Thyroid gland (tissue), 4 donors: ENCODE measurements around the gene KCNQ1. TPM values are rescaled to one million over a fixed set of nuclear protein-coding genes. Genes with fewer than 3 reads are reported as not detected.

ENCODE experiments used
- DNase-seq, 2 donors: peaks; one replicate each; pipeline ENCODE4 v3.0.0-alpha.2; 2019
- H3K27ac ChIP-seq, 3 donors: fragments of 200-600 bp; sonication (generic); 1 replicate in 2 of 3; 2 replicates in 1 of 3; pipeline ENCODE4 v1.5.1; 2016 to 2019; ENCODE audit warnings: mild to moderate bottlenecking in 1 of 3, moderate library complexity in 1 of 3
- H3K27me3 ChIP-seq: fragments of 200-600 bp; sonication (generic); one replicate; pipeline ENCODE4 v1.5.1; 2019
- H3K36me3 ChIP-seq, 2 donors: fragments of 200-600 bp; sonication (generic); one replicate each; pipeline ENCODE4 v1.5.1; 2016 to 2019
- H3K4me1 ChIP-seq, 2 donors: fragments of 200-600 bp; sonication (generic); one replicate each; pipeline ENCODE4 v1.5.1; 2017 to 2019
- H3K4me3 ChIP-seq, 3 donors: fragments of 200-600 bp; sonication (generic); replicated peaks in 1 of 3; 1 replicate in 2 of 3; 2 replicates in 1 of 3; pipeline ENCODE4 v1.5.1; 2016; ENCODE audit warnings: mild to moderate bottlenecking in 1 of 3
- H3K9me3 ChIP-seq: fragments of 200-600 bp; sonication (generic); one replicate; pipeline ENCODE4 v1.5.1; 2017
- POLR2A ChIP-seq, 2 donors: fragments of 450-650 bp; IDR thresholded peaks; one replicate each; pipeline ENCODE4 v1.6.1; 2017; ENCODE audit warnings: antibody characterized with exemption in 2 of 2, mild to moderate bottlenecking in 2 of 2, moderate library complexity in 1 of 2
- WGBS, 2 donors: methylation state at CpG; one replicate each; pipeline ENCODE4 v1.1.5; 2017; 5-methylcytosine and 5-hydroxymethylcytosine counted together
- intact Hi-C: fragments of 100-400 bp; cut with DNase I; formaldehyde crosslinking; loops from one replicate; pipeline ENCODE4 v1.15.1; 2023
- total RNA-seq, 4 donors: library from RNA; depleted of rRNA; stranded (reverse); fragments of >200 nt; gene quantifications; one replicate each; pipeline ENCODE4 v1.2.3, GENCODE V29; 2016
- TF ChIP-seq, protein P1 (sequence below), 6 experiments: fragments of 200-600 bp in 3 of 6; fragments of 450-650 bp in 3 of 6; sonication (generic) in 3 of 6; IDR thresholded peaks; one replicate each; pipeline ENCODE4 v1.5.1; 2016 to 2019; ENCODE audit warnings: antibody characterized with exemption in 6 of 6, mild to moderate bottlenecking in 2 of 6, inconsistent platforms in 1 of 6, moderate library complexity in 1 of 6

Gene KCNQ1
- total RNA-seq, 4 donors from 2014 or later, result 51.3 to 103 (median 97.8) TPM

DNA sequence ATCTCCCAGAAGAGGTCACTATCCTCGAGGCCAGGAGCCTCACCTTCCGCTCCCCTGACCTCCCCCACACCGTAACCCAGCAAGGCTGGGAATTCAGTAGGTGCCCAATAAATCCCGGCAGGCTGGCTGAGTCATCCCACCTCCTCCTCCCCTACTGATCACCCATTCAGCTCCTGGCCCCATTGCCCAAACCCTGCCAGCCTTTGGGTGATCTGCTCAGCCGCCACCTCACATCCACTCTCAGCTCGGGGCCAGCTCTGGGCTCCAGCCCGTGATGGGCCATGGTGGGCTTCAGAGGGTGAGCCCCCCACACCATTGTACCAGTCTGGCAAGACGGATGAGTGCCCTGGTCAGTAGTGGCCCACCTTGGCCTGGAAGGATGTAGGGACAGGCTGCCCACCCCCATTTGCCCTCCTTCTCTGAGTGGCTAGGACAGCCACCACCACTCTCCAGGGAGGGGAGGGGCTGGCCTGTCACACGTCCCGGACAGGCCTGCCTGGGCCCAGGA is 8.7 kb upstream of the KCNQ1 start:
- no peak for DNase-seq
- intact Hi-C loops, result no loop called here
- WGBS, 2 donors, result 85 to 89% methylated on average over 6 to 7 of the region's 10 CpGs

DNA sequence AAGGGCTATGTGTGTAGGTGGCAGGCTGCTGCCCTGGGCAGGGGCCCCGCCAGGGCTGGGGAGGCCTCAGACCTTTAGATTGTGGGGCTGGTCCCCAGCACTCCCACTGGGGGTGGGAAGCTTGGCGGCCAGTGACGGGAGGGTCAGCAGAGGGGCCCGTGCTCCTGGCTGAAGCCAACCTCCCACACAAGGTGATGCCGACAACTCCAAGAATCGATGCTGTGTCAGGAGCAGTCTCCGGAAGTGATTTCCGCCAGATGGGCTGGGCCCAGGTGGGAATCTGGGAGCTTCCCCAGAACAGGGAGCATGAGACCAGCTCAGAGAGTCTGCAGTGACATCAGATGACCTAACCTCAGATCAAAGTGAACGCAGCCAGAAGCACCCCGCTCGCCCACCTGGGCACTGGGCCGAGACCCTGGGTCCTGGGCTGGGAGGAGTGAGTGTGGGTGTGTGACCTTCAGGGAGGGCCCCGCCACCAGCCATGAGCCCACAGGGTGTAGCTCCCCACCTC is 8.2 kb upstream of the KCNQ1 start:
- Histone ChIP-seq H3K9me3 (no peaks in the 10 kb centered on the region), H3K36me3 (no peaks in the 10 kb centered on the region), H3K27ac (no peak overlapping the region), H3K4me1 (no peaks in the 10 kb centered on the region), H3K27me3 (no peaks in the 10 kb centered on the region), H3K4me3 (no peak overlapping the region)
- intact Hi-C loops, result no loop called here
- TF ChIP-seq, protein P1, sequence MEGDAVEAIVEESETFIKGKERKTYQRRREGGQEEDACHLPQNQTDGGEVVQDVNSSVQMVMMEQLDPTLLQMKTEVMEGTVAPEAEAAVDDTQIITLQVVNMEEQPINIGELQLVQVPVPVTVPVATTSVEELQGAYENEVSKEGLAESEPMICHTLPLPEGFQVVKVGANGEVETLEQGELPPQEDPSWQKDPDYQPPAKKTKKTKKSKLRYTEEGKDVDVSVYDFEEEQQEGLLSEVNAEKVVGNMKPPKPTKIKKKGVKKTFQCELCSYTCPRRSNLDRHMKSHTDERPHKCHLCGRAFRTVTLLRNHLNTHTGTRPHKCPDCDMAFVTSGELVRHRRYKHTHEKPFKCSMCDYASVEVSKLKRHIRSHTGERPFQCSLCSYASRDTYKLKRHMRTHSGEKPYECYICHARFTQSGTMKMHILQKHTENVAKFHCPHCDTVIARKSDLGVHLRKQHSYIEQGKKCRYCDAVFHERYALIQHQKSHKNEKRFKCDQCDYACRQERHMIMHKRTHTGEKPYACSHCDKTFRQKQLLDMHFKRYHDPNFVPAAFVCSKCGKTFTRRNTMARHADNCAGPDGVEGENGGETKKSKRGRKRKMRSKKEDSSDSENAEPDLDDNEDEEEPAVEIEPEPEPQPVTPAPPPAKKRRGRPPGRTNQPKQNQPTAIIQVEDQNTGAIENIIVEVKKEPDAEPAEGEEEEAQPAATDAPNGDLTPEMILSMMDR (IDR thresholded peaks at IDR 0.05), result no peak
- TF ChIP-seq POLR2A (IDR thresholded peaks at IDR 0.05), result no peak
- WGBS, 2 donors, result 91 to 94% methylated on average over 9 to 10 of the region's 13 CpGs
- DNase-seq, result no peak

More for the DNA sequence above, 8.7 kb upstream of the KCNQ1 start:
- H3K4me3 ChIP-seq, result no peak overlapping the region
- no peak overlapping the region for H3K27ac ChIP-seq
- no peaks in the 10 kb centered on the region for H3K36me3 ChIP-seq
- H3K4me1 ChIP-seq, result no peaks in the 10 kb centered on the region
- H3K9me3 ChIP-seq, result no peaks in the 10 kb centered on the region
- no peak for TF ChIP-seq POLR2A (IDR thresholded peaks at IDR 0.05)
- TF ChIP-seq, protein P1 (IDR thresholded peaks at IDR 0.05), result no peak
- no peaks in the 10 kb centered on the region for H3K27me3 ChIP-seq

DNA sequence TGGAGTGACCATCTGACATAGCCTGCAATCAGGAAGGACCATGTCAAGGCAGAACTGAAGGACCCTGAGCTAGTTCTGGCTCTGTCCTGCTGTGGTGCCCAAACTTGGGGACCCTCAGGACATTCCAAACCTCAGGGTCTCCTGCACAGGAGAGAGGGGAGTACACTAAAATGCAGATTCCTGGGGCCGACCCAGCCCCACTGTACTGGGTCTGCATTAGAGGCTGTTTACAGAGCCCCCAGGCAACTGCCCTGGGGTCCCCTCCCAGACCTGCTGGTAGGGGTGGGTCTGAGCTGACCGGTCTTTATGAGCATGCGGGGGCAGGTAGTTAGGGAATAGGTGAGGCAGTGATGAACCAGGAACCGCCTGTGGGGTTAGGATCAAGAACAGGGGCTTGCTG is 7.3 kb upstream of the KCNQ1 start:
- TF ChIP-seq, protein P1 (IDR thresholded peaks at IDR 0.05), result no peak
- no peak for TF ChIP-seq POLR2A (IDR thresholded peaks at IDR 0.05)
- intact Hi-C loops, result no loop called here
- no peaks in the 10 kb centered on the region for H3K4me1 ChIP-seq
- 86 to 92% methylated on average over 4 of the region's 4 CpGs for WGBS, 2 donors
- H3K27ac ChIP-seq, result no peak overlapping the region
- no peaks in the 10 kb centered on the region for H3K27me3 ChIP-seq
- no peaks in the 10 kb centered on the region for H3K36me3 ChIP-seq
- no peak overlapping the region for H3K4me3 ChIP-seq
- H3K9me3 ChIP-seq, result no peaks in the 10 kb centered on the region
- no peak for DNase-seq

DNA sequence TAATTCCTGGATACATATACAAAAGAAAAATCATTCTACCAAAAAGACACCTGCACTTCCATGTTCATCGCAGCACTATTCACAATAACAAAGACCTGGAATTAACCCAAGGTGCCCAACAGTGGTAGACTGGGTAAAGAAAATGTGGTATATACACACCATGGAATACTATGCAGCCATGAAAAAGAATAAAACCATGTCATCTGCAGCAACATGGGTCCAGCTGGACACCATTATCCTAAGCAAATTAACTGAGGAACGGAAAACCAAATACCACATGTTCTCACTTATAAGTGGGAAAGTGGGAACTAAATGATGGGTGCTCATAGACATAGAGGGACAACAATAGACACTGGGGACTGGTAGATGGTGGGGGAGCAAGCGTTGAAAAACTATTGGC is 5.0 kb upstream of the KCNQ1 start:
- DNase-seq, result no peak
- Histone ChIP-seq H3K27me3 (no peaks in the 10 kb centered on the region), H3K4me3 (no peak overlapping the region), H3K27ac (no peak overlapping the region), H3K36me3 (no peaks in the 10 kb centered on the region), H3K9me3 (no peaks in the 10 kb centered on the region), H3K4me1 (peaks cover 0 to 9% of the 10 kb centered on the region in 2 donors)
- intact Hi-C loops, result no loop called here
- no peak for TF ChIP-seq POLR2A (IDR thresholded peaks at IDR 0.05)
- TF ChIP-seq, protein P1 (IDR thresholded peaks at IDR 0.05), result no peak
- 95 to 96% methylated on average over 3 of the region's 3 CpGs for WGBS, 2 donors

DNA sequence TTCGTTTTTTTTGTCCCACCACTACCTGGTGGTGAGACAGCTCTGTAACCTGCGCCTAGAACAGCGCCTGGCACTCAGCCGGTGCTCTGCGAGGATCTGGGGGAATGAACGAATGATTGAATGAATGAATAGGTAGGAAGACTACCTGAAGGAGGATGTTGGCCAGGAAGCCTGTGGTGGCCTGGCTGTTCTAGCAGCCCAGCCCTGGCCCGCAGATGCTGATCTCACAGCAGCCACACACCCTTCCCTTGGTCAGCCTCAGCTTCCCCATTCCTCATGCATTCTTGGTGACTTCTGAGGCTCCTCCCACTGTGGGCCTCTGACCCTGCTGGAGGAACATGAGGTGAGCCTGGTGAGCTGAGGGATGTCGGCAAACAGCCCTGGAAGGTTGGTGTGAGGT is 4.2 kb upstream of the KCNQ1 start:
- 82 to 86% methylated on average over 6 to 8 of the region's 8 CpGs for WGBS, 2 donors

More for the DNA sequence above, 4.2 kb upstream of the KCNQ1 start:
- TF ChIP-seq, protein P1 (IDR thresholded peaks at IDR 0.05), result no peak
- no peak for TF ChIP-seq POLR2A (IDR thresholded peaks at IDR 0.05)
- peaks cover 0 to 9% of the 10 kb centered on the region in 2 donors for H3K4me1 ChIP-seq
- H3K9me3 ChIP-seq, result no peaks in the 10 kb centered on the region
- intact Hi-C loops, result no loop called here
- no peaks in the 10 kb centered on the region for H3K27me3 ChIP-seq
- no peak overlapping the region for H3K27ac ChIP-seq
- H3K36me3 ChIP-seq, result no peaks in the 10 kb centered on the region
- H3K4me3 ChIP-seq, result no peak overlapping the region
- DNase-seq, result no peak
